Omental fat pad (tissue), 4 donors: ENCODE data around the gene CLBA1. TPM values are rescaled to one million over a fixed set of nuclear protein-coding genes. Genes with fewer than 3 reads are reported as not detected.
A peak's percentile ranks its signal among the peaks of the same experiment; 100 is the strongest.

ENCODE experiments used
- ATAC-seq: fragments of 150-250 bp; one replicate; pipeline ENCODE4 v1.9.1; 2016; ENCODE audit warnings: mild to moderate bottlenecking, moderate library complexity; ENCODE audit not compliant: low FRiP score
- DNase-seq: peaks from one replicate; pipeline ENCODE4 v3.0.0-alpha.2; 2019; ENCODE audit warnings: low spot score
- CTCF ChIP-seq, 3 donors: fragments of 450-650 bp; IDR thresholded peaks; one replicate each; pipeline ENCODE4 v1.5.1; 2016 to 2017; ENCODE audit warnings: antibody characterized with exemption in 3 of 3, mild to moderate bottlenecking in 3 of 3, moderate library complexity in 2 of 3
- total RNA-seq, 4 donors: library from RNA; depleted of rRNA; stranded (reverse); fragments of >200 nt; gene quantifications; one replicate each; pipeline ENCODE4 v1.1.0, GENCODE V29; 2016

CLBA1 gene
- total RNA-seq, 4 donors from 2014 or later = 2.5 to 6.1 (median 3.3) TPM

GRCh38 chr14:104966261-104966865, 19.2 kb upstream of the CLBA1 start:
- TF ChIP-seq CTCF (IDR thresholded peaks at IDR 0.05) = no peak
- DNase-seq = no peak

GRCh38 chr14:104966981-104967385, 18.6 kb upstream of the CLBA1 start:
- TF ChIP-seq CTCF (IDR thresholded peaks at IDR 0.05) = no peak
- no peak for DNase-seq
- no peak for ATAC-seq

More at GRCh38 chr14:104966261-104966865, 19.2 kb upstream of the CLBA1 start:
- no peak for ATAC-seq

GRCh38 chr14:104967386-104968152, 18.0 kb upstream of the CLBA1 start:
- TF ChIP-seq CTCF (IDR thresholded peaks at IDR 0.05) = no peak
- DNase-seq (no peak), ATAC-seq (peak; percentile 33)

- TF ChIP-seq CTCF (IDR thresholded peaks at IDR 0.05) = no peak
- ATAC-seq = peak; percentile 26
- DNase-seq = no peak
These were observed 17.4 kb upstream of the CLBA1 start for GRCh38 chr14:104968153-104968527.

GRCh38 chr14:104968541-104969401, 16.8 kb upstream of the CLBA1 start:
- no peak for TF ChIP-seq CTCF (IDR thresholded peaks at IDR 0.05)
- DNase-seq (no peak), ATAC-seq (no peak)

GRCh38 chr14:104969741-104970230, 15.8 kb upstream of the CLBA1 start:
- ATAC-seq (no peak), DNase-seq (no peak)
- no peak for TF ChIP-seq CTCF (IDR thresholded peaks at IDR 0.05)
